Caki2 (cell line): Measurements from ENCODE around the gene EGFL6. TPM values are rescaled to one million over a fixed set of nuclear protein-coding genes. Genes with fewer than 3 reads are reported as not detected.
"Not testable (repeated sequence)": the region's sequence is repeated elsewhere in the genome, so short reads cannot be mapped to it uniquely, and the experiment has no call there.

Experiments used
- DNase-seq: peaks from one replicate; pipeline ENCODE4 v3.0.0-alpha.2; 2015; ENCODE audit warnings: low read depth
- in situ Hi-C: cut with HindIII; loops from 2 replicates; pipeline ENCODE4 v1.10.0; 2016; ENCODE audit warnings: low sequenced_read_pairs, low pct_unique_long_range_greater_than_20kb, mixed read lengths
- total RNA-seq: library from RNA; depleted of rRNA; stranded (reverse); fragments of >200 nt; shearing (Covaris generic); gene quantifications from 2 replicates; pipeline ENCODE4 v1.2.3, GENCODE V29; 2014; ENCODE audit warnings: low replicate concordance; rRNA removed

The EGFL6 gene
- total RNA-seq, 1 experiment from 2014 or later, result not detected

DNA sequence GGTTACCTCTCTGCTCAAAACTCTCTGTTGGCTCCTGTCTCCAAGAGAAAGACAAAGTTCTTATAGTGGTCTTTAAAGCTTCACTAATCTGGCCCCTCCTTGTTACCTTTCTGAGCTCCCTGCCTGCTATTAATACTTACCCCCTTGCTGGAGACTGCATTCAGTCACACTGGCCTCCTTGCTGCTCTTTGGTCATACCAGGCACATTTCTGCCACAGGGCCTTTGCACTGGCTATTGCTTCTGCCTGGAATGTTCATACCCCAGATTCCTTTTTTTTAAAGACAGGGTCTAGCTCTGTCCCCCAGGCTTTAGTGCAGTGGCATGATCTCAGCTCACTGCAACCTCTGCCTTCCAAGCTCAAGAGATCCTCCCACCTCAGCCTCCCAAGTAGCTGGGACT, 103.6 kb downstream of the EGFL6 start:
- no peak for DNase-seq
- in situ Hi-C loops, result no loop called here

DNA sequence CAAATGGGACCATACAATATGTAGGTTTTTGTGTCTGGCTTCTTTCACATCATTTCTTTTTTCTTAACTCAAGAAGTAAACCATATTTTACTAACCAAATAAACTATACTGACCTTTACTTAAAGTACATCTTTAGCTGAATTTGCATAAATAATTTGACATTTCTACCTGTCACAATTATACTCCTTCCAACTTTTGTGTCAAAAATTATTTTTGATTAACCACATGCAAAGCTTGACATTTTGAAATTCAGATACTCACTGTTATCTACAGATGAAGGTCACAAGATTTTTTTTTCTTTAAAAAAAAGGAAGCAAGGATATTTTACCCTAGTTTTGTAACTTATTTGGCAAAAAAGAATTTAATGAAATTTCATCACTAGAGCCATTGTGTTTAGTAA, 107.5 kb downstream of the EGFL6 start:
- in situ Hi-C loops, result no loop called here
- no peak for DNase-seq

DNA sequence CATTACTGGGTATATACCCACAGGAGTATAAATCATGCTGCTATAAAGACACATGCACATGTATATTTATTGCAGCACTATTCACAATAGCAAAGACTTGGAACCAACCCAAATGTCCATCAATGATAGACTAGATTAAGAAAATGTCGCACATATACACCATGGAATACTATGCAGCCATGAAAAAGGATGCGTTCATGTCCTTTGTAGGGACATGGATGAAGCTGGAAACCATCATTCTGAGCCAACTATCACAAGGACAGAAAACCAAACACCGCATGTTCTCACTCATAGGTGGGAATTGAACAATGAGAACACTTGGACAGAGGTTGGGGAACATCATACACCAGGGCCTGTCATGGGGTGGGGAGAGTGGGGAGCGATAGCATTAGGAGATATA, 110.3 kb downstream of the EGFL6 start:
- DNase-seq, in situ Hi-C loops: not testable (repeated sequence)

DNA sequence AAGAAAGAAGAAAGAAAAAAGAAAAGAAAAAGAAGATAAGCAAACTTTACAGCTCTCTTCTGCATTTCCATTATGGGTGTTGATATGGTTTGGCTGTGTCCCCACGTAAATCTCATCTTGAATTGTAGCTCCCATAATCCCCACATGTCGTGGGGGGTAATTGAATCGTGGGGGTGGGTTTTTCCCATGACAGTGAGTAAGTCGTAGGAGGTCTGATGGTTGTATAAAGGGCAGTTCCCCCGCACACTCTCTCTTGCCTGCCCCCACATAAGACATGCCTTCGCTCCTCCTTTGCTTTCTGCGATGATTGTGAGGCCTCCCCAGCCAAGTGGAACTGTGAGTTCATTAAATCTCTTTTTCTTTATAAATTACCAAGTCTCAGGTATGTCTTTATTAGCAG, 112.2 kb downstream of the EGFL6 start:
- in situ Hi-C loops, result no loop called here
- DNase-seq, result no peak

Other genes starting within 250 kb of the EGFL6 start
- not detected in 2 replicates for gene ATXN3L, start 249.5 kb upstream of the EGFL6 start, total RNA-seq
- 4.1 and 11.2 TPM in 2 replicates for gene TCEANC, start 83.5 kb downstream of the EGFL6 start, total RNA-seq
- gene RAB9A, start 119.5 kb downstream of the EGFL6 start, total RNA-seq, result 100 and 135 TPM in 2 replicates
- 20.4 and 22.5 TPM in 2 replicates for gene TRAPPC2, start 165.0 kb downstream of the EGFL6 start, total RNA-seq
- gene OFD1, start 165.1 kb downstream of the EGFL6 start, total RNA-seq, result 15.5 TPM in 2 replicates
- not detected in 2 replicates for gene GPM6B, start 247.5 kb downstream of the EGFL6 start, total RNA-seq